ENCODE results near the gene CDH22.

The CDH22 gene

GRCh38 chr20:46299078-46299477 lies 9.2 kb downstream of the CDH22 start:
- DNase-seq (ENCODE audit: low read depth in 3 of 3), result no peak

GRCh38 chr20:46298374-46298773 lies 9.9 kb downstream of the CDH22 start:
- no peak for DNase-seq (ENCODE audit: low read depth in 3 of 3)

GRCh38 chr20:46296526-46297250 lies 11.6 kb downstream of the CDH22 start:
- DNase-seq (ENCODE audit: low read depth in 3 of 3), result no peak

- no peak for DNase-seq (ENCODE audit: low read depth in 3 of 3)
Measured at GRCh38 chr20:46293084-46293483, 15.2 kb downstream of the CDH22 start.

- no peak for DNase-seq (ENCODE audit: low read depth in 3 of 3)
Measured at GRCh38 chr20:46291401-46291800, 16.9 kb downstream of the CDH22 start.

GRCh38 chr20:46289432-46289831 lies 18.9 kb downstream of the CDH22 start:
- DNase-seq (ENCODE audit: low read depth in 3 of 3), result no peak

GRCh38 chr20:46286977-46287376 lies 21.3 kb downstream of the CDH22 start:
- DNase-seq (ENCODE audit: low read depth in 3 of 3), result no peak

GRCh38 chr20:46286382-46286781 lies 21.9 kb downstream of the CDH22 start:
- DNase-seq (ENCODE audit: low read depth in 3 of 3), result no peak

- DNase-seq (ENCODE audit: low read depth in 3 of 3), result no peak
Measured at GRCh38 chr20:46285740-46286139, 22.6 kb downstream of the CDH22 start.

GRCh38 chr20:46285072-46285471 lies 23.2 kb downstream of the CDH22 start:
- DNase-seq (ENCODE audit: low read depth in 3 of 3), result no peak

- DNase-seq (ENCODE audit: low read depth in 3 of 3), result no peak
Measured at GRCh38 chr20:46284040-46284427, 24.3 kb downstream of the CDH22 start.

GRCh38 chr20:46283426-46284039 lies 24.8 kb downstream of the CDH22 start:
- no peak for DNase-seq (ENCODE audit: low read depth in 3 of 3)

GRCh38 chr20:46282669-46283068 lies 25.6 kb downstream of the CDH22 start:
- DNase-seq (ENCODE audit: low read depth in 3 of 3), result no peak

- DNase-seq (ENCODE audit: low read depth in 3 of 3), result no peak
Measured at GRCh38 chr20:46279103-46279502, 29.2 kb downstream of the CDH22 start.

- no peak for DNase-seq (ENCODE audit: low read depth in 3 of 3)
Measured at GRCh38 chr20:46277602-46278001, 30.7 kb downstream of the CDH22 start.

- no peak for DNase-seq (ENCODE audit: low read depth in 3 of 3)
Measured at GRCh38 chr20:46276531-46276930, 31.8 kb downstream of the CDH22 start.

GRCh38 chr20:46275091-46275490 lies 33.2 kb downstream of the CDH22 start:
- no peak for DNase-seq (ENCODE audit: low read depth in 3 of 3)

GRCh38 chr20:46273717-46274116 lies 34.6 kb downstream of the CDH22 start:
- no peak for DNase-seq (ENCODE audit: low read depth in 3 of 3)

- DNase-seq (ENCODE audit: low read depth in 3 of 3), result no peak
Measured at GRCh38 chr20:46272389-46273047, 35.8 kb downstream of the CDH22 start.

- DNase-seq (ENCODE audit: low read depth in 3 of 3), result no peak
Measured at GRCh38 chr20:46270977-46271744, 37.1 kb downstream of the CDH22 start.

- no peak for DNase-seq (ENCODE audit: low read depth in 3 of 3)
Measured at GRCh38 chr20:46269372-46269771, 38.9 kb downstream of the CDH22 start.

- no peak for DNase-seq (ENCODE audit: low read depth in 3 of 3)
Measured at GRCh38 chr20:46268662-46269061, 39.6 kb downstream of the CDH22 start.

All from stimulated activated CD4-positive, alpha-beta T cell treated with anti-CD3 and anti-CD28 coated beads, TNF-alpha, amount 100 ng/mL, for 24 hours (primary cell).